Measurements from ENCODE around the gene ADSS1. TPM values are rescaled to one million over a fixed set of nuclear protein-coding genes. Genes with fewer than 3 reads are reported as not detected.

The ADSS1 gene
- total and polyA plus RNA-seq, 4 donors: 1.8 to 18.8 (median 12.2) TPM

GRCh38 chr14:104729835-104730181 is 5.8 kb downstream of the ADSS1 start:
- no peaks in the 10 kb centered on the region for H3K9me3 ChIP-seq (ENCODE audit: control insufficient read depth in 4 of 4, low read length in 3 of 4)
- H3K4me1 ChIP-seq (ENCODE audit: control insufficient read depth in 4 of 4, insufficient read depth in 4 of 4, low read length in 3 of 4): peaks cover 25 to 73% (median 58%) of the 10 kb centered on the region in 4 donors
- no peak overlapping the region for H3K9ac ChIP-seq (ENCODE audit: low read depth in 1 of 2, low read length in 2 of 2)
- H3K27ac ChIP-seq (ENCODE audit: low read depth in 1 of 2, low read length in 2 of 2): no peak overlapping the region
- no peak for TF ChIP-seq ATF3 (IDR thresholded peaks at IDR 0.05)
- no peak for TF ChIP-seq TAF1 (conservative IDR thresholded peaks at IDR 0.05)
- no peak for TF ChIP-seq NR2F2 (IDR thresholded peaks at IDR 0.05)
- TF ChIP-seq YY1 (IDR thresholded peaks at IDR 0.05): no peak
- no peak for TF ChIP-seq HNF4G (IDR thresholded peaks at IDR 0.05)
- no peak for TF ChIP-seq JUND (IDR thresholded peaks at IDR 0.05)
- TF ChIP-seq FOXA1 (IDR thresholded peaks at IDR 0.05): no peak
- H3K4me3 ChIP-seq (ENCODE audit: low read depth in 1 of 3, low read length in 3 of 3): no peak overlapping the region
- H3K27me3 ChIP-seq (ENCODE audit: control insufficient read depth in 4 of 4, insufficient read depth in 4 of 4, low read length in 3 of 4): no peaks in the 10 kb centered on the region
- DNase-seq (ENCODE audit: low spot score): no peak
- no peaks in the 10 kb centered on the region for H3K36me3 ChIP-seq (ENCODE audit: control insufficient read depth in 4 of 4, insufficient read depth in 3 of 4, low read depth in 1 of 4, low read length in 3 of 4)
- WGBS: 96% methylated on average over 16 of the region's 16 CpGs

GRCh38 chr14:104730487-104730886 is 6.5 kb downstream of the ADSS1 start:
- DNase-seq (ENCODE audit: low spot score): no peak
- Histone ChIP-seq H3K9me3 (ENCODE audit: control insufficient read depth in 4 of 4, low read length in 3 of 4) (no peaks in the 10 kb centered on the region), H3K27ac (ENCODE audit: low read depth in 1 of 2, low read length in 2 of 2) (no peak overlapping the region), H3K4me1 (ENCODE audit: control insufficient read depth in 4 of 4, insufficient read depth in 4 of 4, low read length in 3 of 4) (peaks cover 24 to 73% (median 58%) of the 10 kb centered on the region in 4 donors), H3K36me3 (ENCODE audit: control insufficient read depth in 4 of 4, insufficient read depth in 3 of 4, low read depth in 1 of 4, low read length in 3 of 4) (no peaks in the 10 kb centered on the region), H3K27me3 (ENCODE audit: control insufficient read depth in 4 of 4, insufficient read depth in 4 of 4, low read length in 3 of 4) (no peaks in the 10 kb centered on the region), H3K4me3 (ENCODE audit: low read depth in 1 of 3, low read length in 3 of 3) (no peak overlapping the region), H3K9ac (ENCODE audit: low read depth in 1 of 2, low read length in 2 of 2) (no peak overlapping the region)
- 88% methylated on average over 5 of the region's 5 CpGs for WGBS
- TF ChIP-seq SP1 (IDR thresholded peaks at IDR 0.05) (no peak), HNF4G (IDR thresholded peaks at IDR 0.05) (no peak), CTCF (IDR thresholded peaks at IDR 0.05; ENCODE audit: low read depth, low read length, missing input control) (no peak), MAX (IDR thresholded peaks at IDR 0.05) (no peak), ATF3 (IDR thresholded peaks at IDR 0.05) (no peak), TAF1 (conservative IDR thresholded peaks at IDR 0.05) (no peak), FOXA1 (IDR thresholded peaks at IDR 0.05) (no peak), ZBTB33 (IDR thresholded peaks at IDR 0.05) (no peak), YY1 (IDR thresholded peaks at IDR 0.05) (no peak), GABPA (IDR thresholded peaks at IDR 0.05 in 1 of 2, conservative IDR thresholded peaks at IDR 0.05 in 1 of 2) (no peak), RXRA (IDR thresholded peaks at IDR 0.05) (no peak), NR2F2 (IDR thresholded peaks at IDR 0.05) (no peak), FOXA2 (IDR thresholded peaks at IDR 0.05) (no peak), EGR1 (IDR thresholded peaks at IDR 0.05; ENCODE audit: low read depth in 2 of 2) (no peak), RAD21 (IDR thresholded peaks at IDR 0.05) (no peak), HNF4A (conservative IDR thresholded peaks at IDR 0.05) (no peak), JUND (IDR thresholded peaks at IDR 0.05) (no peak), REST (IDR thresholded peaks at IDR 0.05) (no peak)
